ENCODE data around the gene CHD9.
"Not testable (repeated sequence)": the region's sequence is repeated elsewhere in the genome, so short reads cannot be mapped to it uniquely, and the experiment has no call there.

The CHD9 gene

DNA sequence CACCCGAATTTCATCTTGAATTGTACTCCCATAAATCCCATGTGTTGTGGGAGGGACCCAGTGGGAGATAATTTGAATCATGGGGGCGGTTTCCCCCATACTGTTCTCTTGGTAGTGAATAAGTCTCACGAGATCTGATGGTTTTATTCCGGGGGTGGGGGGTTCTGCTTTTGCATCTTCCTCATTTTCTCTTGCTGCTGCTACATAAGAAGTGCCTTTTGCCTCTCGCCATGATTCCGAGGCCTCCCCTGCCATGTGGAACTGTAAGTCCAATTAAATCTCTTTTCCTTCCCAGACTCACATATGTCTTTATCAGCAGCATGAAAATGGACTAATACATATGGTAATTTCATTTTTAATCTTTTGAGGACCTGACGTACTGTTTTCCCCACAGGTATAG is 20.7 kb downstream of the CHD9 start:
- not testable (repeated sequence) for DNase-seq

DNA sequence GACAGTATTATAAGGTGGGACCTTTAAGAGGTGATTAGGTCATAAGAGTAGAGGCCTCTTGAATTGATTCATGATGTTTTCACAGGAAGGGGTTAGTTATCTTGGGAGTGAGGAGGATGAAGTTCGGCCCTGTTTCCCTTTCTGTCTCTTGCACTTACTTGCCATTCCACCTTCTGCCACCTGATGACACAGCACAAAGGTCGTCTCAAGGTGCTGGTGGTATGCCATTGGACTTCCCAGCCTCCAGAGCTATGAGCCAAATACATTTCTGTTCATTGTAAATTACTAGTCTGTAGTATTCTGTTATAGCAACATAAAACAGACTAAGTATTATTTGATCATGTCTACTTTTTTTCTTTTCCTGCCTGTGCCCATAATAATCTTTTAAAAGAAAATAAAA is 23.5 kb downstream of the CHD9 start:
- DNase-seq: no peak

DNA sequence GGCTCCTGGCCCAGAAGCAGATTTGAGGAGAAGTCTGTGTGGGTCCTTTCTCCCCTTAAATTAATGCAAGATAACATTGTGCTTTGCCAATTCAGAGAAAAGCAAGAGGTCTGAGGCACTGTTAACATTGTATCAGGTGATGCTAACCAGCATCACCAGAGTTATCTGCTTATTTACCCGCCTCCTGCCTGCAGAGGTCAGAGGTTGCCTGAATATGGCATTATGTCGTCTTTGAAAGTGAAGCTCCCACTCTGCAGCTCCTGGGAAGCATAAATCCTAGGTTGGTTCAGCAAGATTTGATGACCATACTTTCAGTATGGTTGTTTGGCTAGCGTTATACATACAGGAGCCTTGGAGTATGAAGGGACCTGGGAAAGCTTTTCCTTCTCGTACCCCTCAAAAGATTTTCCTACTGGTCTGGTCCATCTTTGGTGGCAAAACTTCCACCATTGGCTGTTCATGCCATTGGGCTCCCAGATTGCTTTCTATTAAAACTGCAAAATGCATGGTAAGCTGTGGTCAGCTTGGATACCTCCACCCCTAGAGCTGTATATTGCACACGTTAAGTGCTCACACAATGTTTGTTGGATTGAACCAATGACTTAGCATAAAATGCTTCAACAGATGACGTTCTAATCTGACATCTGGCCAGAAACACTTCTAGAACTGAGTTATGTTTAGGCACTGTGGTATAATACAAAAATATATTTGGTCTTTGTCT is 24.1 kb downstream of the CHD9 start:
- DNase-seq: no peak

DNA sequence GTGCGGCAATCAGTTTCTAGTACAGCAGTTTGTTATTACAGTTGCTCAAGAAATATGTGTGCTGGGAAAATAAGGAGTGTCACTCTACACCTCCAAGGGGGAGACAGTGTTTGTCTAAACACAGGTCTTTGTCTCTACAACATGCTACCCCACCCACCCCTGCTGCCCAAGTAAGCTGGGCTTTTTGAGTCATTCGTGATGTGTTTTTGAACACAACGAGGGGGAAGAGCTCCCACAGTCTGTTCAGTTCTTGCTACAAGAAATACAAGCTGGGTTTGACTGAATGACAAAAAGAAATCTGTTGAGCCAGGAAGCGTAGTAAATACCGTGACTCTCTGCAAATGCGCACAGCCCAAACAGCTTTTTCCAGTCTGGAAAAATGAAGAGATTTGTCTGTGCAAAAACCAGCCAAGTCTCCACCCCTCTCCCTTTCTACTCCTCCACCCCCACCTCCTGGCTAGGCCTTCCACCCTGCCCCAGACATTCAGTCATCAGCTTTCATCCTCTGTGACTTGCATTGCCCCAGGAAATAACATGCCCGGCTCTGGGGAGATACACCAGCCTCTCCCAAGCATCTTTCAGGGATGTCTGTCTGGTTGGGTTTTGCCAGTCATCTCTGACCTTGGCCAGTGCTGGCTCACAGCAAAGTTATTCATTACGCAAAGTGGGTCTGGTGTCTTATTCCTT is 25.7 kb downstream of the CHD9 start:
- DNase-seq: no peak

DNA sequence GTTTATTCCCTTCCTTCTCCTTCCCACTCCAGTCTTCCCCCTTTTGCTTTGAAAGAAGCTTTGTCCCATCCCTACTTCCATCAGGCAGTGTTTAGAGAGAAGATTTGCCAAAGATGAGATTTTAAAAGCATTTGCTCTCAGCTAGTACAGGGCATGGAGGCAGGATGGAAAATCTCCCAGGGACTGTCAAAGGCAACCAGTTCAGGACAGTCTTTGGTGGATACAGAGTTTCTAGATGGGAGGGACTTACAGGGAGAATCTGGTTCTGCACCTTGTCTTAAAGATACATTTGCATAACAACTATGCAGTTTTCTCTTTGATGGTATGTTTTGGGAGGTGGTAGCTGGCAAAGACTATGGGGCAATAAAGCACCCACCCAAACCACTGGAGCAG is 26.2 kb downstream of the CHD9 start:
- no peak for DNase-seq

DNA sequence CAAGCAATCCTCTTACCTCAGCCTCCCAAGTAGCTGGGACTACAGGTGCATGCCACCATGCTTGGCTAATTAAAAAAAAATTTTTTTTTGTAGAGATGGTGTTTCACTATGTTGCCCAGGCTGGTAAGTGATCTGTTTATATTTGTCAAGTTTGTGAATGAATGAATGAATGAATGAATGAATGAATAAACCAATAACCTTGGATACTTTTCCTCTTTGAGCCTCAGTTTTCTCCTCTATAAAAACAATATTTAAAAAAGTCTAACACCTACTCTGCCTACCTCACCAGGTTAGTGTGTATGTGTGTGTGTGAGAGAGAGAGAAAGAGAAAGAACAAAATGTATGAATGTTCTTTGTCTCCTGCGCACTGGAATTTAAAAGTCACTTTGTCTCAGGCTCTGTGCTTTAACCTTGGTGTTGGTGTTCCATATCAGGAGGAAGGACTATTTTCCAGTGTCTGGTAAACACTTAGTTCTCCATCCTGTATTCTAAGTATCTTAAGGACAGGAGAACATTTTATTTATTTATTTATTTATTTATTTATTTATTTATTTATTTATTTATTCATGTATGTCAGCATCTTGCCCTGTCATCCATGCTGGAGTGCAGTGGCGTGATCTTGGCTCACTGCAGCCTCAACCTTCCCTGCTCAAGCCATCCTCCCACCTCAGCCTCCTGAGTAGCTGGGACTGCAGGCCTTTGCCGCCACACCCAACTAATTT is 27.1 kb downstream of the CHD9 start:
- DNase-seq: no peak

DNA sequence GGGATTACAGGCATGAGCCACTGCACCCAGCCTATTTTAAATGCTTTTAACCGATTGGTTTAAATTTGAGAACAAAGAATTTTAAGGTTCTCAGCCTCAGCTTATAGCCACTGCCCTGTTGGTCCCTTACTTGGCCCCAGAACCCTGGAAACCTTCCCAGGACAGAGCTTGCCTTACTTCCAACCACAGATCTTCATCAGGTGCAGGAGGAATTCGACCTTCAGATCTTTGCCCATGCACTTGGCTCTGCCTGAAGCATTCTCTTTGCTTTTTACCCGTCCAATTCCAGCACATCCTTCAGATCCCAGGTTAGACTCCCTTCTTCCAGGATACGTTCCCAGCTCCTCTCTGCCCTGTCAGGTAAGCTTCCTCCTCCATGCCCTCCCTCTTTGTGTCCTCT is 27.7 kb downstream of the CHD9 start:
- no peak for DNase-seq

DNA sequence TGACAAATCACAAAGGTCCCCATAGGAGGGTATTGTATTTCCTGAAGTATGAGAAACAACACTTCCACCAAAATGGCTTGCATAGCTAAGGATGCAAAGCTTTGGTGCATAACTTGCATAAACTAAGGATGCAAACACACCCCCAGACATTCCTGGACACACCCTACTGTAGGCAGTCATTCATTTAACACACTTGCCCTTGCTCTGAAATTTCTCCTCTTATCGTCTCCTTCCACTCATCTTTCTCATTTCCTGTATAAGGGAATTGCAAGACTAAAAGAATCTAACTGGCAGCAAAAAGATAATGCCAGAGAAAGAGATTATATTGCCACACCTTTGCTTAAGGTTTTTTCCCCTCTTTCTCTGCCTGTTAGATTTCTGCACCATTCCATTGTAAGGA is 28.3 kb downstream of the CHD9 start:
- no peak for DNase-seq

DNA sequence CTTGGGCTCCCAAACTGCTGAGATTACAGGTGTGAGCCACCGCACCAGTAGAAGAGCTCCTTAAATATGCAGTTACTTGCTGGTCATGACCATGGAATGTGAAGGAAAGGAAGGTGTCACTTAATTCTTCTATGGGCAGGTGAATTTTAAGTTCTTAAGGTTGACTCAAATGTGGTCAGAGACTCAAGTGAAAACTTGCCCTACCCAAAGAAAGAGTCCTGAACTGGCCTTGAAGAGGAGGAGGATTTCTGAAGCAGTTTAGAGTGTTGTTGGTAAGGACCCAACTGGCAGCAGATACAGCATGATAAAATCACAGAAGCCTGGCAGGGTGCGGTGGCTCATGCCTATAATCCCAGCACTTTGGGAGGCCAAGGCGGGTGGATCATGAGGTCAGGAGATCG is 29.4 kb downstream of the CHD9 start:
- no peak for DNase-seq

DNA sequence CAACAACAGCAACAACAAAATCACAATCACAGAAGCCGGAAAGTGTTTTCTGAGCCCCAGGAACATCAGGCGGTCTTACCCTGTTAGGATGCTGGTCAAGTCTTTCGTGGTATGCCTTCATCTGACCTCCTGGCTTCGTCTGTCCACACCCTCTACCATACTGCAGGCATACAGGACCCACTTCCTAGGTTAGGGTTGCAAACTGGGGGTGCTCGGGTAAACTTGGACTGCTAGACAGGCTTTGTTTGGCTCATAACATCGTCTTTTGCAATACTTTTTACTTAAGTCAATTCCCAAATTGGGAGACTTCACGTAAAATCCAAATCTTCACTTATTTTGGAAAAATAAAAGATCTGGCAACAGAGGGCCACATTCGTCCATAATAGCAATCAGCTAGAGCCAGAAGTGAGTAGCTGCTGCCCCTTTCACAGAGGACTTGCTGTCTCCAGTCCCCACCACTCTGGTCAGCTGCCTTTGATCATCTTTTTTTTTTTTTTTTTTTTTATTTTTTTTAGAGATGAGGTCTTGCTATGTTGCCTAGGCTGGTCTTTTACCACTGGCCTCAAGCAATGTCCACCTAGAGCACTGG is 30.0 kb downstream of the CHD9 start:
- DNase-seq: no peak

DNA sequence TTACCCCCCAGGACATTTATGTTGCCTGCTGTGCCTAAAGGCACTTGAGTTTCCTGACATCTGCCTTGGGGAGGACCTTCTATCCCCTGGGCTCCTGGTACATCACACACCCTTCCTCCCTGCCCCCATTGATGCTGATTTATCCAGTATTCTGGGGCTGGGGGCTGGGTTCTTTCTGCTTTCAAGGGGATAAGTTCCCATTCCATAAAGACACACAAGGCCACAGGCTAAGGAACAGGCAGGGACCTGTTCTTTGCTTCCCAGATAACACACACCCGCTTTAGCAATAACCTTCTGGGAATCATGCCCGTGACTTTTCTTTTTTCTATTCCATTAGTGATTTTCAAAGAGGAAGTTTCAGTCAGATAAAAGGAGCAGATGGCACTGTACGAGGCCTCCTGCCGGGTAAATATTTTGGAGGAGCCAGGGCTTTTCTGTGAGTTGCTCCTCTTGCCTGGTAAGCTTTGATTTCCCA is 30.6 kb downstream of the CHD9 start:
- no peak for DNase-seq

DNA sequence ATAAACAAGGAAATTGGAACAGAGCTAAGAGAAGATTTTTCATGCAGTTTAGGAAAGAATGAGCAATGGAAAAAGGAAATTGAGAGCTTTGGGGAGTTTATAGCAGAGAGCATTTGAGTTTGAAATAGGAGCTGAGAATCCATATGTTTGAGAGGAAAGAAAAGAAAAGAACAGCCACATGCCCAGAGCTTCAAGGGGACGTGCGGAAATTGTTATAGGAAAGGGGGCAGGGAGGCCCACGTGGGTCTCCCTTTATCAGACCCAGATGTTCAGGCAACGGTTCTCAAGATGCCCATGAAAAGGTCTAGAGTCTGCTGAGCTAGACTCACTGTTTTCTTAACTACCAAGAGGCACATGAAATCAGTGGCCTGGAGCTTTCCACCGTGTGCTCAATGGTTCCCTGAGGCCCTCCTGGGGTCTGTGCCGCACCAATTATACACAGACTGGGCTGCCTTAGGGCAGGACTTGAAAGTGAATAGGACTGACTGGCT is 31.2 kb downstream of the CHD9 start:
- no peak for DNase-seq

DNA sequence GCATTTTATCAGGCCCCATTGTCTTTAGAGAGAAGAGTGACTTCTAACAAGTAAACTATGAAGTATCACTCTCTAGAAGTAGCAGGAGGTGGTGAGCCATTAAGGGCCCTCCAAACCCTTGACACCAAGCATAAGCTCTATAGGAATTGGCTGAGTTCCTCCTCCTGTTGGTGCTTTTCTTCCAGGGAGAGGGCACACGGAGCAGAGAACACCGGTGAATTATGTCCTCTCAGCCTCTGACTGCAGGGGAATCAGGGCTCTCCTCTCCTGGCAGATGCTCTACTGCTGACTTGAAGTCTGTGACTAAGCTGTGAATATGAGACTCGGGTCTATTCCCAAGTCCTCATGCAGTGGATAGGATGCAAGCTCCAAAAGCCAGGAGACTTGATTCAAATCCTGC is 32.3 kb downstream of the CHD9 start:
- no peak for DNase-seq

DNA sequence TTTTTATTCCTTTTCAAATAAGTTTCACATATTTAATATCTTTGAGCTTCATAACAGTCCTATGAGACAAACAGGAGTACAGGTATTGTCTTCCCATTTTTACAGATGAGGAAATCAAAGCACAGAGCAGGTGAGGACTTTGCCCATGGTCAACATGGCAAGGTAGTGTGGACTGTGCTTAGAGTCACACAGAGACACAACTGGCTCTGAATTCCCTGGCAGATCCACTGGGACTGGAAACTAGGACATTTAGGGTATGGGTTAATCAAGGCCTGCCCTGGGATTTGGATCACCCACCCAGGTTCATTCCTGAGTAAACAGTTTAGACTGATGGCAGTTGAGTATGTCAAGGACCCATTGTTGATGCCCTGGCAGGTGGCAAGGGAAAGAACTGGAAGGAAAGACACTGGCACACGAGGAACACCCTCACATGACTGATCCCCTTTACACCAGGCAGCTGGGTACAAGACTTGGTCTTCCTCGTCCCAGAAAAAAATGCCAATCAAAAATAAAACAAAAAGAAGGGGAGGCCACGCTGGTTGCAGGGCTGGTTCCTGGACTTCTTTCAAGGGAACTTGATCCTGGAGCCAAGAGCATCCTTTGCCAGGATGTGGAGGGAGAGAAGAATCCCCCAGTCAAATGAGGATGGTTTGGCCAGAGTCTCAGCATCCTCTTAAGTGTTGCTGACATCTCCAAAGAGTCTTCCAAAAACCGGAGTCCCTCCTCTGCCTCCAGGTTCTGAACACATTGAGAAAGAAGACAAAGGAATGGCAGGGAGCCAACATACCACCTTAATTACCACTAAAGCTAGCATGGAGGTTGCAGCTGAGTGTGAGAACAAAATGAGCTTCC is 34.9 kb downstream of the CHD9 start:
- DNase-seq: no peak

DNA sequence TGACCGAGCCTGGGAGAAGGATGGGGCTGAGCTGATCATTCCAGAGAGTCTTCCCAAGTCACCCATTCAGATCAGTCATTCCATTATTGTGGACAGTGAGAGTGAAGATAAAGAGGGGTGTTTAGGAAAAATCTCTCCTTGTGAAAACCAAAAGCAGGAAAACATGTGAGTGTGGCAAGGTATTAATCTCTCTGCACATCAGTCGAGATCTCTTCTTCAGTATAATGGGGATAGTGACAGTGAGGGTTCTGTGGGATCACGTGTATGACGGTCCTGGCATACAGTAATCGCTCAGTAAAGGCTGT is 35.4 kb downstream of the CHD9 start:
- no peak for DNase-seq

DNA sequence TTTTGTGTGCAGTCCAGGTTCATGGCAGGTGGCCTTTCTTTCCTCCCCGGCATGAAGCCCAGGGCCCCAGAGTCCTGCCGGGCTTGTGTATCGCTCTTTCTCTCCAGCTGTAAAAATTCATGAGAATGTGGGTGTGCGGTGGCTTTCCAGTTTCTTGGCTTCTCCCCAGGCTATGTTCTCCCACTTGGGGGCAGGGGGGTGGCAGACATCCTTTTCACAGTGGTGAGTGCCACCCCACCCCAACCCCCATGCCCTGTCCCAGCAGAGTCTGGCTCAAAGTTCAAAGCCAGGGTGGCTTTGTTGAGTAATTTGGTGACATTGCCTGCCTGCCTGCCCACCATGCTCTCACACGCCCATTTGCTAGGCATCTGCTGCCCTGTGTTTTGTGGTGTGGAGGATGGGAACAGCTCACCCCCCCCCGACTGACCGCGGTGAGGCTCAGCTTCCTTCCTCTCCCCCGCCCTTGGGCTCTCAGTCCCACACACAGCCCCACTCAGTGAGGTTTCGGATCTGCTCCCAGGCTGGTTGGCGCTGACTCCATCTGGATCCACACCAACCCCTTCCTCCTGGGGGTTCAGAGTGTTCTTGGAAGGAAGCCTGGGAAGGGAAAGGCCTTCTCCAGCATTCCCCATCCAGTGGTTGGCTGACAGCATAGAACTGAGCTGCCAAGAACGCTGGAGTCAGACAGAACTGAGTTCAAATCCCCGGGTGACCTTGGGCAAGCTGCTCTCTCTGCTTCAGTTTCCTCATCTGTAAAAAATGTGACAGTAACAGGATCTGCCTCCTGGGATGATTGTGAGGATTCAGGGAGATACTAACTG is 36.0 kb downstream of the CHD9 start:
- DNase-seq: no peak

DNA sequence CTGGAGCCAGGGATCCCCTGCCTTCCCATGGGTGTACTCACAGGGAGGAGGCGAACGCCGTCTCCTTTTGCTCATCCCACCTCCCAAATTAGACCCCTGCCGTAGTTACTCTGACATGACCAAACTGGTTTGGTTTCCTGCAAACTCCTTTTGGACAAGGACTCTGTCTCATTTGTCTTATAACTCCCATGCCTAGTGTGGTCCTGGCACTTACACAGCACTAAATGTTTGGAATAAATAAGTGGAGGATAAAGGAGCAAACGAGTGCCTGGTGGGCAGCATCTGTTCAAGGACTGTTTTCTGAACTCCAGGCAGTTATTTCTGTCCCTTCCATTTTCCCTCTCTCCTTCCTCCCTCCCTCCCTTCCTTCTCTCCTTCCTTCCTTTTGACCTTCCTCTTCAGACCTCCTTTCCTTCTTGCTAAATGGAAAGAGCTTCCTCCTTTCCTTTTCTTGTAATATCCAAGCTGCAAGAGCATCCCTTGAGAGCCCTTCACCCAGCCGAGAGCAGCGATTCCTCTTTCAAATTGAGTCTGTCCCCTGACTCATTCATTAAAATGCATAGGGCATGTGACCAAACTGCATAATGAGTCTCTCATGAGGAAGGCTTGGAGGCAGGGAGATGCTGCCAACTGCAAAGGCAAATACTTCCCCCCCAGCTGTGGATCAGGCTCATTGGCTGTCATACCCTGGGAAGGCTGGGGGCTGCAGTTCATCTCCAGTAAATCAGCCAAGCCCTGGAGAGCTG is 36.8 kb downstream of the CHD9 start:
- DNase-seq: no peak

DNA sequence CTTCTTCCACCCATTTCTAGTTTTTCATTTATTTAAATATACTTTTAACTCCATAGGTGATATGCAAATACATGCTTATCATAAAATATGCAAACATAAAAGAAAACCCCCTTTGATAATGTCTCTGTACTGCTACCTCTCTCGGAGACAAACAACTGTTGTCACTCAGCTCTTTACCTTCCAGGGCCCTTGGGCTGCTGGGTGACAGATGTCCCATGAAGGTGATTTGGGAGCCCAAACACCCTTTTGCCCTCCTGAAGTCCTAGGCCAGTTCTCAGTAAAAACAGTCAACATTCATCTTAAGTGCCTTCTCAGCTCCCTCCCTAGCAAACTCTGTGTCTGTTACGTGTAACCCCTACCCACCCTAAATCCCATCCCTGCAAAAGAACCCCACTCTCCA is 37.5 kb downstream of the CHD9 start:
- no peak for DNase-seq

DNA sequence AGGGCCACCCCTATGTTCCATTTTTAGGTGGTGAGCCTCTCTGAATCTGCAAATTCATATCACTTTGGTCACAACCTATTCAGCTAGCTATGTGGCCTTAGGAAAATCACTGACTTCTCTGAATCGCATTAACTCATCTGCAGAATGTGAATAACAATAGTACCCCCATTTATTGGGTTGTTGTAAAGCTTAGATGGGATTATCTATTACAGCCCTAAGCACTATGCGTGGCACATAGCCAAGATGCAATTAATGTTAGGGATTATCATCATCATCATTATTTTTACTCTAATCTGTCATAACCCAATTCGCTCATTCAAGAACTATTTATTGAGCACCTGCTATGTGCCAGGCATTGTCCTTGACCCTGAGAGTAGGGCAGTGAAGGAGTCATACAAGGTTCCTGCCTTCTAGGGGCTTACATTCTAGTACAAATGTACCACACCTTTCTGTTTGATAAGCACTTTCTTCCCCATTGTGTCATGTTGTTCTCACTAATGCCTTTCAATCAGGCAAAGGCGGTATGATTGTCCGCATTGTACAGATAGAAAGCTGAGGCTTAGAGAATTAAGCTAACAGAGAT is 38.5 kb downstream of the CHD9 start:
- no peak for DNase-seq

DNA sequence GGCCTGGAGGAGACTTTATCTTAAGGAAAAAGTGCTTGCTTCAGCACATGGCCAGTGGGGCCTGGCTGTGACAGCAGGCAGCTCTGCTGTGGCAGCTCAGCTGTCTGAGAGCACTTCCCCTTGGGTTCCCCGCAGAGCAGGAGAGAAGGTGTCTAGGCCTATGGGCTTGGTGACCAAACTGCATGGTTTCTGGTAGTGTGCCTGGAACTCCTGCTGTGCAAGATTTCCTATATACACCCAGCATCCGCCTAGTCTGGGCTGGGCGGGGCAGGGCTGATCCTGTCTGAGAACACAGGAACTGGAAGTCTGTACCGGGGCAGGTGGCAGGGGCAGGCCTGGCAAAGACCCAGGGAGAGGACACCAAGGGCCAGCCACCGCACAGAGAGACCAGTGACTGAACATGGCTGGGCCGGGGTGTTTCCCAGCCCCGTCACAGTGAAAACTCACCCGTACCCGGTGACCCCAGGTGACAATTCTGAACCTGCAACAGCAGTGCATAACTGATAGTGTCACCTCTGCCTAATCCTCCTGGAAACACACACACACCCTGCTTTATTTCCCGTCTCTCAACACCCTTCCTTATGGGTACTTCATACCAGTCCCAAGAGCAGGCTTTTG is 39.3 kb downstream of the CHD9 start:
- DNase-seq: no peak

All from activated CD8-positive, alpha-beta memory T cell treated with anti-CD3 and anti-CD28 coated beads, Interleukin-2, amount 50 U/mL, for 48 hours (primary cell).